H9 (cell line): Measurements from ENCODE around the gene STARD8. TPM values are rescaled to one million over a fixed set of nuclear protein-coding genes. Genes with fewer than 3 reads are reported as not detected.

Source experiments
- DNase-seq: peaks from one replicate; pipeline ENCODE4 v3.0.0-alpha.2; 2017
- H2AFZ ChIP-seq: one replicate; pipeline ENCODE4 v1.6.1; 2013; ENCODE audit warnings: mild to moderate bottlenecking, low read length, control low read depth, moderate library complexity
- H2AK5ac ChIP-seq: 2 replicates; pipeline ENCODE4 v1.6.1; 2013; ENCODE audit warnings: low read length, control low read depth, mixed read lengths; ENCODE audit not compliant: insufficient read length
- H2BK120ac ChIP-seq: one replicate; pipeline ENCODE4 v1.6.1; 2013; ENCODE audit warnings: low read depth, mild to moderate bottlenecking, low read length, control low read depth, inconsistent platforms; ENCODE audit not compliant: poor library complexity, severe bottlenecking
- H2BK12ac ChIP-seq: 2 replicates; pipeline ENCODE4 v1.6.1; 2013; ENCODE audit warnings: low read length, control low read depth, mixed read lengths, low read depth; ENCODE audit not compliant: insufficient read length
- H2BK15ac ChIP-seq: 2 replicates; pipeline ENCODE4 v1.6.1; 2013; ENCODE audit warnings: low read depth, low read length, control low read depth
- H2BK20ac ChIP-seq: one replicate; pipeline ENCODE4 v1.6.1; 2013; ENCODE audit warnings: low read depth, mild to moderate bottlenecking, low read length, control low read depth, inconsistent platforms; ENCODE audit not compliant: poor library complexity, severe bottlenecking
- H2BK5ac ChIP-seq: 2 replicates; pipeline ENCODE4 v1.6.1; 2013; ENCODE audit warnings: low read length, control low read depth, mixed read lengths; ENCODE audit not compliant: insufficient read length
- H3K14ac ChIP-seq: 2 replicates; pipeline ENCODE4 v1.6.1; 2013; ENCODE audit warnings: low read length, control low read depth; ENCODE audit not compliant: insufficient read depth
- H3K18ac ChIP-seq: 2 replicates; pipeline ENCODE4 v1.6.1; 2013; ENCODE audit warnings: low read depth, mild to moderate bottlenecking, mixed read lengths, low read length, control low read depth; ENCODE audit not compliant: insufficient read length
- H3K23ac ChIP-seq: 2 replicates; pipeline ENCODE4 v1.6.1; 2013; ENCODE audit warnings: low read length, control low read depth, mixed read lengths, low read depth; ENCODE audit not compliant: insufficient read length
- H3K23me2 ChIP-seq: 2 replicates; pipeline ENCODE4 v1.6.1; 2013; ENCODE audit warnings: low read depth, mild to moderate bottlenecking, mixed read lengths, low read length, control low read depth; ENCODE audit not compliant: insufficient read length, poor library complexity, severe bottlenecking
- H3K27ac ChIP-seq: 2 replicates; pipeline ENCODE4 v1.5.1; 2013; ENCODE audit warnings: low read length, control low read depth, mixed read lengths, low read depth; ENCODE audit not compliant: insufficient read length
- H3K27me3 ChIP-seq: 2 replicates; pipeline ENCODE4 v1.6.1; 2013; ENCODE audit warnings: low read length, control low read depth, inconsistent platforms; ENCODE audit not compliant: insufficient read depth
- H3K4ac ChIP-seq: 2 replicates; pipeline ENCODE4 v1.6.1; 2013; ENCODE audit warnings: low read depth, mild to moderate bottlenecking, control low read depth, inconsistent platforms, low read length, moderate library complexity
- H3K4me1 ChIP-seq: 2 replicates; pipeline ENCODE4 v1.6.1; 2013; ENCODE audit warnings: low read length, control low read depth, inconsistent platforms; ENCODE audit not compliant: insufficient read depth
- H3K4me2 ChIP-seq: 2 replicates; pipeline ENCODE4 v1.6.1; 2013; ENCODE audit warnings: low read length, control low read depth, mixed read lengths; ENCODE audit not compliant: insufficient read length, insufficient read depth
- H3K56ac ChIP-seq: 2 replicates; pipeline ENCODE4 v1.6.1; 2013; ENCODE audit warnings: low read depth, mild to moderate bottlenecking, mixed read lengths, low read length, control low read depth; ENCODE audit not compliant: insufficient read length
- H3K79me1 ChIP-seq: 2 replicates; pipeline ENCODE4 v1.6.1; 2013; ENCODE audit warnings: low read depth, mild to moderate bottlenecking, moderate library complexity, low read length, control low read depth, inconsistent platforms; ENCODE audit not compliant: insufficient read depth, poor library complexity, severe bottlenecking
- H3K79me2 ChIP-seq: 2 replicates; pipeline ENCODE4 v1.6.1; 2013; ENCODE audit warnings: low read length, control low read depth, inconsistent platforms; ENCODE audit not compliant: insufficient read depth
- H3K9ac ChIP-seq: 2 replicates; pipeline ENCODE4 v1.6.1; 2013; ENCODE audit warnings: low read length, control low read depth, mixed read lengths; ENCODE audit not compliant: insufficient read length; ENCODE audit errors: extremely low read depth
- H3K9me3 ChIP-seq: one replicate; pipeline ENCODE4 v1.6.1; 2013; ENCODE audit warnings: low read depth, low read length, inconsistent platforms; ENCODE audit not compliant: control insufficient read depth
- H3T11ph ChIP-seq: one replicate; pipeline ENCODE4 v1.6.1; 2013; ENCODE audit warnings: mild to moderate bottlenecking, low read length, control low read depth, inconsistent platforms
- H4K20me1 ChIP-seq: one replicate; pipeline ENCODE4 v1.6.1; 2013; ENCODE audit not compliant: control insufficient read depth, insufficient read length, insufficient read depth
- H4K5ac ChIP-seq: 2 replicates; pipeline ENCODE4 v1.6.1; 2013; ENCODE audit warnings: low read depth, mild to moderate bottlenecking, mixed read lengths, low read length, control low read depth; ENCODE audit not compliant: insufficient read length
- H4K8ac ChIP-seq: replicated peaks from 2 replicates; pipeline ENCODE4 v1.6.1; 2013; ENCODE audit warnings: low read length, control low read depth, mixed read lengths, low read depth; ENCODE audit not compliant: insufficient read length
- H4K91ac ChIP-seq: 2 replicates; pipeline ENCODE4 v1.6.1; 2013; ENCODE audit warnings: low read depth, mild to moderate bottlenecking, moderate library complexity, mixed read lengths, low read length, control low read depth; ENCODE audit not compliant: insufficient read length
- H3K27ac Mint-ChIP-seq, 3 experiments: 2 replicates in 2 of 3; 3 replicates in 1 of 3; pipeline ENCODE4 v1.8.0; 2020 to 2021; ENCODE audit warnings: mixed read lengths in 3 of 3, mild to moderate bottlenecking in 1 of 3, moderate library complexity in 1 of 3
- H3K27me3 Mint-ChIP-seq: 2 replicates; pipeline ENCODE4 v1.8.0; 2021; ENCODE audit warnings: low read depth, mild to moderate bottlenecking, moderate library complexity, mixed read lengths
- H3K36me3 Mint-ChIP-seq, 3 experiments: 2 replicates in 2 of 3; 3 replicates in 1 of 3; pipeline ENCODE4 v1.8.0; 2020 to 2021; ENCODE audit warnings: low read depth in 3 of 3, mixed read lengths in 3 of 3; ENCODE audit not compliant: insufficient read depth in 1 of 3
- H3K4me1 Mint-ChIP-seq, 2 experiments: 2 replicates each; pipeline ENCODE4 v1.8.0; 2020; ENCODE audit warnings: mixed read lengths in 2 of 2
- H3K4me3 Mint-ChIP-seq, 2 experiments: 2 replicates in 1 of 2; 3 replicates in 1 of 2; pipeline ENCODE4 v1.8.0; 2020 to 2021; ENCODE audit warnings: mild to moderate bottlenecking in 2 of 2, mixed read lengths in 2 of 2, moderate library complexity in 1 of 2
- H3K9me3 Mint-ChIP-seq, 2 experiments: 2 replicates in 1 of 2; 3 replicates in 1 of 2; pipeline ENCODE4 v1.8.0; 2020; ENCODE audit warnings: mild to moderate bottlenecking in 2 of 2, mixed read lengths in 2 of 2, moderate library complexity in 1 of 2
- WGBS: extraction: QIAGEN DNeasy Blood & Tissue Kit; methylation state at CpG from one replicate; pipeline ENCODE4 v1.1.7; 2013; ENCODE audit warnings: missing lambda C conversion rate, low lambda C conversion rate, mixed read lengths; ENCODE audit not compliant: insufficient read length; ENCODE audit errors: extremely low coverage; 5-methylcytosine and 5-hydroxymethylcytosine counted together
- total RNA-seq: library from RNA; stranded (reverse); gene quantifications from 2 replicates; pipeline ENCODE4 v1.2.1, GENCODE V29; 2021
- TF ChIP-seq, protein P1 (sequence below): fragments of 200-600 bp; sonication (generic); conservative IDR thresholded peaks from 3 replicates; pipeline ENCODE4 v1.8.0; 2021; ENCODE audit warnings: antibody characterized with exemption, mild to moderate bottlenecking

Gene STARD8
- total RNA-seq, 1 experiment from 2014 or later, result 0.52 TPM

DNA sequence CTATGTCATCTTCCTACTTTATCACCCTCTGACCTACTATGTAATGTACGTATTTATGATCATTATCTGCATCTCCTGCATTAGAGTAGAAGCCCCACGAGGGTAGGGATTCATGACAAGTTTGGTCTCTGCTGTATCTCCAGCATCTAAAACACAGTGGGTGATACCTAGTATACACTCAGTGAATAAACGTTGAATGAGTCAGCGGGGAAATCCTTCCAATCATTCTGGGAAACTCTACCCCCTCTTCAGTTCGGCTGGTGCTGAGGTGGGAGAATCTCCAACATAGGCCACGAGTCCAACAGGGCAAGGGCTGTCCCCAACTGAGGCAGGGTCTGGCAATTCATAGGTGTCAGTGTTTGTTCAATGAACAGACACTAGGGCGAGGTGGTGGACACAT lies 106.9 kb downstream of the STARD8 start:
- Histone ChIP-seq H4K91ac (no peak overlapping the region), H3K27ac (no peak overlapping the region), H3K79me2 (no peaks in the 10 kb centered on the region), H3K79me1 (no peaks in the 10 kb centered on the region), H3K4me1 (no peaks in the 10 kb centered on the region), H3K14ac (no peak overlapping the region), H4K5ac (no peak overlapping the region), H2BK12ac (no peak overlapping the region), H2AFZ (no peak overlapping the region), H3K4me2 (no peak overlapping the region), H3K9ac (no peak overlapping the region), H4K20me1 (no peaks in the 10 kb centered on the region), H3K23ac (no peak overlapping the region), H3K18ac (no peak overlapping the region), H4K8ac (no peak overlapping the region), H2AK5ac (no peak overlapping the region), H3K9me3 (peaks cover 74% of the 10 kb centered on the region), H2BK5ac (no peak overlapping the region), H3K4ac (no peak overlapping the region), H2BK120ac (no peak overlapping the region), H3T11ph (no peak overlapping the region), H2BK20ac (no peak overlapping the region), H3K23me2 (no peaks in the 10 kb centered on the region), H3K56ac (no peak overlapping the region), H2BK15ac (no peak overlapping the region), H3K27me3 (no peaks in the 10 kb centered on the region)
- TF ChIP-seq, protein P1, sequence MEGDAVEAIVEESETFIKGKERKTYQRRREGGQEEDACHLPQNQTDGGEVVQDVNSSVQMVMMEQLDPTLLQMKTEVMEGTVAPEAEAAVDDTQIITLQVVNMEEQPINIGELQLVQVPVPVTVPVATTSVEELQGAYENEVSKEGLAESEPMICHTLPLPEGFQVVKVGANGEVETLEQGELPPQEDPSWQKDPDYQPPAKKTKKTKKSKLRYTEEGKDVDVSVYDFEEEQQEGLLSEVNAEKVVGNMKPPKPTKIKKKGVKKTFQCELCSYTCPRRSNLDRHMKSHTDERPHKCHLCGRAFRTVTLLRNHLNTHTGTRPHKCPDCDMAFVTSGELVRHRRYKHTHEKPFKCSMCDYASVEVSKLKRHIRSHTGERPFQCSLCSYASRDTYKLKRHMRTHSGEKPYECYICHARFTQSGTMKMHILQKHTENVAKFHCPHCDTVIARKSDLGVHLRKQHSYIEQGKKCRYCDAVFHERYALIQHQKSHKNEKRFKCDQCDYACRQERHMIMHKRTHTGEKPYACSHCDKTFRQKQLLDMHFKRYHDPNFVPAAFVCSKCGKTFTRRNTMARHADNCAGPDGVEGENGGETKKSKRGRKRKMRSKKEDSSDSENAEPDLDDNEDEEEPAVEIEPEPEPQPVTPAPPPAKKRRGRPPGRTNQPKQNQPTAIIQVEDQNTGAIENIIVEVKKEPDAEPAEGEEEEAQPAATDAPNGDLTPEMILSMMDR, result no peak
- H3K4me1 Mint-ChIP-seq, result no peaks in the 10 kb centered on the region
- H3K27ac Mint-ChIP-seq, result no peak overlapping the region
- peaks cover 12% of the 10 kb centered on the region for H3K27me3 Mint-ChIP-seq
- H3K9me3 Mint-ChIP-seq, result peaks cover 66 to 72% of the 10 kb centered on the region in 2 experiments
- DNase-seq, result no peak
- WGBS, result no CpG with 5 or more reads among the region's 7 CpGs
- no peak overlapping the region for H3K4me3 Mint-ChIP-seq
- H3K36me3 Mint-ChIP-seq, result peaks cover 0 to 2% (median 0%) of the 10 kb centered on the region in 3 experiments; a peak in 3 of 7 replicates
